Measurements from ENCODE around the gene CCDC63. TPM values are rescaled to one million over a fixed set of nuclear protein-coding genes. Genes with fewer than 3 reads are reported as not detected.

The CCDC63 gene
- total RNA-seq, 2 experiments from 2014 or later: not detected

GRCh38 chr12:110821917-110822316, 24.9 kb upstream of the CCDC63 start:
- H3K4me1 ChIP-seq (ENCODE audit: insufficient read depth, low read length, poor library complexity, severe bottlenecking): peaks cover 2% of the 10 kb centered on the region
- no peaks in the 10 kb centered on the region for H4K20me1 ChIP-seq (ENCODE audit: insufficient read depth, low read length)
- no peak overlapping the region for H3K27ac ChIP-seq (ENCODE audit: low read depth, low read length, poor library complexity, severe bottlenecking)
- H3K9me2 ChIP-seq (ENCODE audit: insufficient read depth, low read length): no peaks in the 10 kb centered on the region
- no peak overlapping the region for H2AFZ ChIP-seq (ENCODE audit: low read length)
- intact Hi-C loops (cut with micrococcal nuclease; ENCODE audit: unreplicated experiment): no loop called here
- no peaks in the 10 kb centered on the region for H3K36me3 ChIP-seq (ENCODE audit: insufficient read depth, low read length)
- no peaks in the 10 kb centered on the region for H3K79me2 ChIP-seq (ENCODE audit: insufficient read depth, low read depth, low read length)
- no peaks in the 10 kb centered on the region for H3K9me3 ChIP-seq (ENCODE audit: low read length)
- ChIA-PET CTCF (ENCODE audit: unreplicated experiment) (no interaction called here), POLR2A (interaction anchor here (0.6 kb wide), 1 partner anchor 116 kb away, joined by 3 read pairs; no protein-coding TSS in a partner anchor)
- DNase-seq (ENCODE audit: low spot score): no peak
- TF ChIP-seq EZH2phosphoT487 (IDR thresholded peaks at IDR 0.05; ENCODE audit: borderline replicate concordance, low read depth, low read length): no peak
- TF ChIP-seq, protein P1, sequence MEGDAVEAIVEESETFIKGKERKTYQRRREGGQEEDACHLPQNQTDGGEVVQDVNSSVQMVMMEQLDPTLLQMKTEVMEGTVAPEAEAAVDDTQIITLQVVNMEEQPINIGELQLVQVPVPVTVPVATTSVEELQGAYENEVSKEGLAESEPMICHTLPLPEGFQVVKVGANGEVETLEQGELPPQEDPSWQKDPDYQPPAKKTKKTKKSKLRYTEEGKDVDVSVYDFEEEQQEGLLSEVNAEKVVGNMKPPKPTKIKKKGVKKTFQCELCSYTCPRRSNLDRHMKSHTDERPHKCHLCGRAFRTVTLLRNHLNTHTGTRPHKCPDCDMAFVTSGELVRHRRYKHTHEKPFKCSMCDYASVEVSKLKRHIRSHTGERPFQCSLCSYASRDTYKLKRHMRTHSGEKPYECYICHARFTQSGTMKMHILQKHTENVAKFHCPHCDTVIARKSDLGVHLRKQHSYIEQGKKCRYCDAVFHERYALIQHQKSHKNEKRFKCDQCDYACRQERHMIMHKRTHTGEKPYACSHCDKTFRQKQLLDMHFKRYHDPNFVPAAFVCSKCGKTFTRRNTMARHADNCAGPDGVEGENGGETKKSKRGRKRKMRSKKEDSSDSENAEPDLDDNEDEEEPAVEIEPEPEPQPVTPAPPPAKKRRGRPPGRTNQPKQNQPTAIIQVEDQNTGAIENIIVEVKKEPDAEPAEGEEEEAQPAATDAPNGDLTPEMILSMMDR (conservative IDR thresholded peaks at IDR 0.05; ENCODE audit: low read length): no peak
- BruUV-seq (replicated peaks): no TSS peak
- no peak overlapping the region for H3K4me3 ChIP-seq (ENCODE audit: low read depth, low read length, poor library complexity, severe bottlenecking)
- no peak overlapping the region for H3K4me2 ChIP-seq (ENCODE audit: low read length)

DNA sequence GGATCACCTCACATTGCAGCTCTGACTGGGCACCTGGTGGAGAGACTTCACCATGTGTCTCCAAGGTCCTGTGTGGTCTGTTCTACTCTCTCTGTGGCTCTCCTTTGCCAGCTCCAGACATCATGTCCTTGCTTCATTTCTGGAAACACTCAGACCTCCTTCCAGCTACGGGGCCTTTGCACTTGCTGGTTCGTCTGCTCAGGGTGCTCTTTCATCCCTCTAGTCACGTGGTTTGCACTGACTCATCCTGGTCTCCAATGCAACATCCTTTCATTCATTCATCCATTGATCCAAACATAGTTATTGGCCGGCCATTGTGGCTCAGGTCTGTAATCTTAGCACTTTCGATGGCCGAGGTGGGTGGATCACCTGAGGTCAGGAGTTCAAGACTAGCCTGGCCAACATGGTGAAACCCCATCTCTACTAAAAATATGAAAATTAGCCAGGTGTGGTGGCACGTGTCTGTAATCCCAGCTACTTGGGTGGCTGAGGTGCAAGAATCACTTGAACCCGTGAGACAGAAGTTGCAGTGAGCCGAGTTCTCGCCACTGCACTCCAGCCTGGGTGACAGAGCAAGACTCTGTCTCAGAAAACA, 23.9 kb upstream of the CCDC63 start:
- Histone ChIP-seq H3K27ac (ENCODE audit: low read depth, low read length, poor library complexity, severe bottlenecking) (no peak overlapping the region), H3K4me3 (ENCODE audit: low read depth, low read length, poor library complexity, severe bottlenecking) (no peak overlapping the region), H2AFZ (ENCODE audit: low read length) (no peak overlapping the region), H3K4me1 (ENCODE audit: insufficient read depth, low read length, poor library complexity, severe bottlenecking) (peaks cover 4% of the 10 kb centered on the region), H3K9me3 (ENCODE audit: low read length) (no peaks in the 10 kb centered on the region), H3K36me3 (ENCODE audit: insufficient read depth, low read length) (no peaks in the 10 kb centered on the region), H3K9me2 (ENCODE audit: insufficient read depth, low read length) (no peaks in the 10 kb centered on the region), H3K79me2 (ENCODE audit: insufficient read depth, low read depth, low read length) (no peaks in the 10 kb centered on the region), H4K20me1 (ENCODE audit: insufficient read depth, low read length) (no peaks in the 10 kb centered on the region), H3K4me2 (ENCODE audit: low read length) (no peak overlapping the region)
- no TSS peak for BruUV-seq (replicated peaks)
- no peak for TF ChIP-seq EZH2phosphoT487 (IDR thresholded peaks at IDR 0.05; ENCODE audit: borderline replicate concordance, low read depth, low read length)
- ChIA-PET POLR2A (interaction anchor here (0.8 kb wide), 1 partner anchor 21 kb away, joined by 3 read pairs; no protein-coding TSS in a partner anchor), CTCF (ENCODE audit: unreplicated experiment) (no interaction called here)
- intact Hi-C loops (cut with micrococcal nuclease; ENCODE audit: unreplicated experiment): no loop called here
- no peak for DNase-seq (ENCODE audit: low spot score)

GRCh38 chr12:110824342-110824741, 22.4 kb upstream of the CCDC63 start:
- H3K79me2 ChIP-seq (ENCODE audit: insufficient read depth, low read depth, low read length): no peaks in the 10 kb centered on the region
- TF ChIP-seq, protein P1 (conservative IDR thresholded peaks at IDR 0.05; ENCODE audit: low read length): no peak
- no peak for TF ChIP-seq EZH2phosphoT487 (IDR thresholded peaks at IDR 0.05; ENCODE audit: borderline replicate concordance, low read depth, low read length)
- no peak overlapping the region for H3K27ac ChIP-seq (ENCODE audit: low read depth, low read length, poor library complexity, severe bottlenecking)
- no peak overlapping the region for H2AFZ ChIP-seq (ENCODE audit: low read length)
- POLR2A ChIA-PET: no interaction called here
- no peak for DNase-seq (ENCODE audit: low spot score)
- no peak overlapping the region for H3K4me3 ChIP-seq (ENCODE audit: low read depth, low read length, poor library complexity, severe bottlenecking)
- no peaks in the 10 kb centered on the region for H3K9me3 ChIP-seq (ENCODE audit: low read length)
- H3K36me3 ChIP-seq (ENCODE audit: insufficient read depth, low read length): no peaks in the 10 kb centered on the region
- BruUV-seq (replicated peaks): no TSS peak
- peaks cover 4% of the 10 kb centered on the region for H3K4me1 ChIP-seq (ENCODE audit: insufficient read depth, low read length, poor library complexity, severe bottlenecking)
- no peaks in the 10 kb centered on the region for H3K9me2 ChIP-seq (ENCODE audit: insufficient read depth, low read length)
- intact Hi-C loops (cut with micrococcal nuclease; ENCODE audit: unreplicated experiment): no loop called here
- H4K20me1 ChIP-seq (ENCODE audit: insufficient read depth, low read length): no peaks in the 10 kb centered on the region
- H3K4me2 ChIP-seq (ENCODE audit: low read length): no peak overlapping the region
- CTCF ChIA-PET (ENCODE audit: unreplicated experiment): no interaction called here

Data from OCI-LY7 (cell line).